Activated CD8-positive, alpha-beta T cell treated with anti-CD3 and anti-CD28 coated beads for 36 hours (primary cell): ENCODE measurements around the gene PKIG. TPM values are rescaled to one million over a fixed set of nuclear protein-coding genes. Genes with fewer than 3 reads are reported as not detected.
A peak's percentile ranks its signal among the peaks of the same experiment; 100 is the strongest.

Experiments used
- ATAC-seq: fragments of 200-7000 bp; cut with Tn5 transposase; one replicate; pipeline ENCODE4 v1.10.0; 2021; ENCODE audit warnings: mild to moderate bottlenecking, moderate library complexity
- CTCF ChIA-PET: fragments of 350-600 bp; sonication (Branson Sonifier 250); formaldehyde crosslinking; loops from one replicate; lab custom pipeline; 2021; ENCODE audit warnings: antibody characterized with exemption; lab: Charles Lee
- POLR2A ChIA-PET: fragments of 350-600 bp; sonication (Branson Sonifier 250); formaldehyde crosslinking; loops from one replicate; lab custom pipeline; 2021; ENCODE audit warnings: antibody characterized with exemption; lab: Charles Lee
- DNase-seq: peaks from one replicate; pipeline ENCODE4 v3.0.0-alpha.2; 2020
- H3K27ac Mint-ChIP-seq: one replicate; pipeline ENCODE4 v1.8.0; 2021; ENCODE audit warnings: mild to moderate bottlenecking, mixed read lengths
- H3K27me3 Mint-ChIP-seq: one replicate; pipeline ENCODE4 v1.8.0; 2021; ENCODE audit warnings: mixed read lengths
- H3K36me3 Mint-ChIP-seq: one replicate; pipeline ENCODE4 v1.8.0; 2021; ENCODE audit warnings: low read depth, mixed read lengths
- H3K4me1 Mint-ChIP-seq: one replicate; pipeline ENCODE4 v1.8.0; 2021; ENCODE audit warnings: low read depth, mixed read lengths
- H3K4me3 Mint-ChIP-seq: one replicate; pipeline ENCODE4 v1.8.0; 2021; ENCODE audit warnings: mild to moderate bottlenecking, moderate library complexity, mixed read lengths
- H3K9me3 Mint-ChIP-seq: one replicate; pipeline ENCODE4 v1.8.0; 2021; ENCODE audit warnings: mixed read lengths
- intact Hi-C: fragments of 100-400 bp; cut with micrococcal nuclease; formaldehyde crosslinking; loops from one replicate; pipeline ENCODE4 v1.10.0; 2022
- total RNA-seq, 2 experiments: library from RNA; stranded (reverse); gene quantifications; one replicate each; pipeline ENCODE4 v1.2.3, GENCODE V29; 2021
- TF ChIP-seq, protein P1 (sequence below): fragments of 200-600 bp; IDR thresholded peaks from one replicate; pipeline ENCODE4 v1.8.0; 2022; ENCODE audit warnings: antibody characterized with exemption, mild to moderate bottlenecking

Gene PKIG
- total RNA-seq, 2 experiments from 2014 or later: 4.8 TPM

DNA sequence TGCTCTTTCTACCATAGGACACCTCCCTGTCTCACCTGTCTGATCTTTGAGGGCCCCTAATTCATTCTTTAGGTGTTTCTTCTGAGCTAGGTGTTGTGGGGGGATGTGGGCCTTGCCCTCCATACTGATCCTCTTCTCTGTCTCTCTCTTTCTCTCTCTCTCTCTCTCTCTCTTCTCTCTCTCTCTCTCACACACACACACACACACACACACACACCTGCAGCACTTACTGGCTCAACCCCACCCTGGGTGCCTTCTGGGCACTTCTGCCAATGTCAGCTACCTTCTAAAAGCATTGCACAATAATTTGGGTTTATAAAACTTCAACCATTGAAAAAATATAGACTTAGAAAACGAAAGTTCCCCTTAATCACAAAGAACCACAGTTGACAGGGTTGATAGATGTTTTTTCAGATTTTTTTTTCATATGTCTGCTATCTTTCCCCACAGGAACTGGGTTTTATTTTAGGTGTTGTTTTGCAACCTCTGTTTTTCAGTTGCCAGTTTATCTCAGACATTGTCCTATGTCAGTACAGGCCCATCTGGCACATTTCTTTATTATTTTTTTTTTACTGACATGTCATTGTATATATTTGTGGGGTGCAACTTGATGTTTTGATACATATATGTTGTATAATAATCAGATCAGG, 28.1 kb downstream of the PKIG start:
- Mint-ChIP-seq H3K9me3 (no peaks in the 10 kb centered on the region), H3K27ac (peak overlapping the region; percentile 85), H3K36me3 (peaks cover 7% of the 10 kb centered on the region), H3K4me3 (no peak overlapping the region), H3K4me1 (peaks cover 40% of the 10 kb centered on the region), H3K27me3 (no peaks in the 10 kb centered on the region)
- TF ChIP-seq, protein P1, sequence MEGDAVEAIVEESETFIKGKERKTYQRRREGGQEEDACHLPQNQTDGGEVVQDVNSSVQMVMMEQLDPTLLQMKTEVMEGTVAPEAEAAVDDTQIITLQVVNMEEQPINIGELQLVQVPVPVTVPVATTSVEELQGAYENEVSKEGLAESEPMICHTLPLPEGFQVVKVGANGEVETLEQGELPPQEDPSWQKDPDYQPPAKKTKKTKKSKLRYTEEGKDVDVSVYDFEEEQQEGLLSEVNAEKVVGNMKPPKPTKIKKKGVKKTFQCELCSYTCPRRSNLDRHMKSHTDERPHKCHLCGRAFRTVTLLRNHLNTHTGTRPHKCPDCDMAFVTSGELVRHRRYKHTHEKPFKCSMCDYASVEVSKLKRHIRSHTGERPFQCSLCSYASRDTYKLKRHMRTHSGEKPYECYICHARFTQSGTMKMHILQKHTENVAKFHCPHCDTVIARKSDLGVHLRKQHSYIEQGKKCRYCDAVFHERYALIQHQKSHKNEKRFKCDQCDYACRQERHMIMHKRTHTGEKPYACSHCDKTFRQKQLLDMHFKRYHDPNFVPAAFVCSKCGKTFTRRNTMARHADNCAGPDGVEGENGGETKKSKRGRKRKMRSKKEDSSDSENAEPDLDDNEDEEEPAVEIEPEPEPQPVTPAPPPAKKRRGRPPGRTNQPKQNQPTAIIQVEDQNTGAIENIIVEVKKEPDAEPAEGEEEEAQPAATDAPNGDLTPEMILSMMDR: peak; percentile 5
- intact Hi-C loops: loop anchor here (2.0 to 10.0 kb wide), 4 partner anchors 64 to 393 kb away; partner anchors contain the start of gene TTPAL
- POLR2A ChIA-PET: interaction anchor here (0.9 to 1.4 kb wide), 3 partner anchors 24 to 135 kb away, joined by 3 to 5 read pairs (median 3); partner anchors contain the start of gene TTPAL
- no peak for DNase-seq
- peak; percentile 25 for ATAC-seq
- CTCF ChIA-PET: interaction anchor here (0.6 to 3.5 kb wide), 38 partner anchors 8 to 396 kb away, joined by 3 to 28 read pairs (median 4); partner anchors contain the start of genes FITM2, PKIG, SERINC3 and TTPAL

DNA sequence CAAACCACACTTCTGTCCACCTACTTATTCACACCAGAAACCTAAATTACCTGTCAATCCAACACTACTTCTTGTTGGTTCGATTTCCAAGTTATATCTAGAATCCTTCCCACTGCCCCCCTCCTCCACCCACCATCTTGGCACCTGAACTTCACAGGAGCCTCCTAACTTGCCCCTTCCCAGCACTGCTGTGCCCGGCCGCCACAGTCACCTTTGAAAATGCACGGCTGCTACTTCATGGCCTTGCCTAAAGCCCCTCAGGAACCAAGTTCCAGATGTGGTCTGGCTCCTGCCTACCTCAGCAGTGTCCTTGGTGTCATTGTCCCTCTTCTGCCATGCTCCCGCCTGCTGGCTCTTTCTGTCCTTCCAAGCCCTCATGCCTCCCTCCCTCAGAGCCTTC, 31.2 kb downstream of the PKIG start:
- H3K4me1 Mint-ChIP-seq: peaks cover 67% of the 10 kb centered on the region

DNA sequence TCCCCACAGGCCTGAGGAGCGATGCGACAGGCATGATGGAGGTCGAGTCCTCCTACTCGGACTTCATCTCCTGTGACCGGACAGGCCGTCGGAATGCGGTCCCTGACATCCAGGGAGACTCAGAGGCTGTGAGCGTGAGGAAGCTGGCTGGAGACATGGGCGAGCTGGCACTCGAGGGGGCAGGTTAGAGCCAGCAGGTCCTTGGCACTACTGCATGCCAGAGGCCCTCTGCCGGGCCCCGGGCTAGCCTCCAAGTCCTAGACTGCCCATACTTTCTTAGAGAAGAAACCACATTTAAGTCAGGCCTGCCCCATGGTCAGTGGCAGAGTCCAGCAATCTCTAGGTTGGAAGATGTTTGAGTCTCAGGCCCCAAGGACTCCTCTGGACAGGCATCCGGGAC, 32.1 kb downstream of the PKIG start:
- Mint-ChIP-seq H3K27ac (peak overlapping the region; percentile 81), H3K4me3 (no peak overlapping the region), H3K4me1 (peaks cover 72% of the 10 kb centered on the region), H3K27me3 (no peaks in the 10 kb centered on the region), H3K9me3 (no peaks in the 10 kb centered on the region), H3K36me3 (peaks cover 12% of the 10 kb centered on the region)
- POLR2A ChIA-PET: interaction anchor here (0.7 to 1.2 kb wide), 3 partner anchors 20 to 67 kb away, joined by 3 to 5 read pairs (median 3); no protein-coding TSS in a partner anchor
- CTCF ChIA-PET: interaction anchor here (0.9 to 1.0 kb wide), 2 partner anchors 70 to 397 kb away, joined by 3 to 4 read pairs; no protein-coding TSS in a partner anchor
- TF ChIP-seq, protein P1: no peak
- intact Hi-C loops: loop anchor here (5.0 to 10.0 kb wide), 3 partner anchors 60 to 397 kb away; partner anchors contain the start of gene TTPAL
- ATAC-seq (no peak), DNase-seq (no peak)

More for the DNA sequence above, 31.2 kb downstream of the PKIG start:
- Mint-ChIP-seq H3K9me3 (no peaks in the 10 kb centered on the region), H3K36me3 (peaks cover 9% of the 10 kb centered on the region), H3K4me3 (no peak overlapping the region), H3K27me3 (no peaks in the 10 kb centered on the region), H3K27ac (peak overlapping the region; percentile 28)
- TF ChIP-seq, protein P1: no peak
- ChIA-PET CTCF (interaction anchor here (0.6 kb wide), 1 partner anchor 399 kb away, joined by 3 read pairs; no protein-coding TSS in a partner anchor), POLR2A (interaction anchor here (1.0 kb wide), 1 partner anchor 21 kb away, joined by 5 read pairs; no protein-coding TSS in a partner anchor)
- ATAC-seq: no peak
- intact Hi-C loops: loop anchor here (5.0 to 10.0 kb wide), 3 partner anchors 61 to 396 kb away; partner anchors contain the start of gene TTPAL
- no peak for DNase-seq

DNA sequence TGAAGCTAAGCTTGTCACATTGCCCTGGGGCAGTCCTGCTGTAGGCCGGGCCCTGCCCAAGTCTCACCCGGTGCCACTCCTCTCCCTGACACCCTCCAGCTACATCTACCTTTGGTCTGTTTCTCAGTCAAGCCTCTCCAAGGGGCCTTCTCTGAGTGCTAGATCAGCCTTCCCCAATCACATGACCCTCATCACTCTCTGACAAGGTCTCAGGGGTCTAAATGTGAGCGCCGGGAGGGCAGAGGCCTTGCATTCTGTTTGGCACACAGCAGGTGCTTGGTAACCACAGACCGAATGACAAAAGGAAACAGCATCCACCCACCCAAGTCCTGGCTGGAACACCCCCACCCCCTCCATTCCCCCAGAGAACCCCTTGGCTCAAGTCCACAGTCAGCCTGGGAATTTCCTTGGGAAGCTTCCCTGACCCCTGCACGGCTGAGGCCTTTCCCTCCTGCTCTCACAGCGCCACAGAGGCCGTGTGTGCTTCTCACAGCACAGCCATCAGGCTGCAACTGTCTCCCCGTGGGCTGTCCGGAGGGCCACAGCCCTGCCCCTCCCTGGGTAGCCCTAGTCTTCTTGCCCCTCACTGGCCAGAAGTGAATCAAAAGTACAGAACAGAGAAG, 32.9 kb downstream of the PKIG start:
- ATAC-seq: peak; percentile 68

More for the DNA sequence above, 32.9 kb downstream of the PKIG start:
- H3K4me1 Mint-ChIP-seq: peaks cover 68% of the 10 kb centered on the region
- H3K27ac Mint-ChIP-seq: peak overlapping the region; percentile 81
- DNase-seq: peak; percentile 61
- TF ChIP-seq, protein P1: no peak
- H3K27me3 Mint-ChIP-seq: no peaks in the 10 kb centered on the region
- no peaks in the 10 kb centered on the region for H3K9me3 Mint-ChIP-seq
- peak overlapping the region; percentile 40 for H3K4me3 Mint-ChIP-seq
- ChIA-PET POLR2A (interaction anchor here (0.6 to 1.2 kb wide), 3 partner anchors 29 to 233 kb away, joined by 3 read pairs; no protein-coding TSS in a partner anchor), CTCF (interaction anchor here (0.9 to 1.0 kb wide), 2 partner anchors 70 to 398 kb away, joined by 3 to 4 read pairs; no protein-coding TSS in a partner anchor)
- intact Hi-C loops: loop anchor here (10.0 kb wide), 2 partner anchors 60 to 140 kb away; partner anchors contain the start of gene TTPAL
- peaks cover 20% of the 10 kb centered on the region for H3K36me3 Mint-ChIP-seq
